SK-N-SH (cell line): ENCODE data around the gene APOM. TPM values are rescaled to one million over a fixed set of nuclear protein-coding genes. Genes with fewer than 3 reads are reported as not detected.

Experiments used
- CTCF ChIA-PET: fragments of 300-600, 350-600 bp; formaldehyde crosslinking; extraction: SDS; loops from one replicate; lab custom pipeline; 2021; lab: Yijun Ruan, JAX
- POLR2A ChIA-PET: fragments of 350-600 bp; sonication (Branson Sonifier 250); formaldehyde crosslinking; extraction: SDS; loops from one replicate; lab custom pipeline; 2020; ENCODE audit warnings: antibody characterized with exemption, inconsistent platforms; lab: Yijun Ruan, JAX
- DNase-seq: peaks from one replicate; pipeline ENCODE4 v3.0.0; 2012
- H2AFZ ChIP-seq: fragments of 200-600 bp; sonication (generic); 2 replicates; pipeline ENCODE4 v1.8.1; 2016; ENCODE audit warnings: antibody characterized with exemption, mild to moderate bottlenecking, low read depth
- H3F3A ChIP-seq: fragments of 200-600 bp; sonication (generic); replicated peaks from 2 replicates; pipeline ENCODE3; 2016; ENCODE audit warnings: antibody characterized with exemption, mild to moderate bottlenecking; ENCODE audit not compliant: insufficient read depth
- H3K27ac ChIP-seq, 2 experiments: fragments of 200-500 bp in 1 of 2; fragments of 200-600 bp in 1 of 2; sonication (Bioruptor generic) in 1 of 2; sonication (generic), shearing (Covaris generic) in 1 of 2; 2 replicates each; pipeline versions ENCODE4 v1.5.1 to v1.6.1; 2014 to 2016; ENCODE audit warnings: low read depth in 2 of 2, inconsistent platforms in 1 of 2, low read length in 1 of 2, mild to moderate bottlenecking in 1 of 2, mixed read lengths in 1 of 2
- H3K27me3 ChIP-seq: fragments of 200-600 bp; sonication (generic), shearing (Covaris generic); 2 replicates; pipeline ENCODE4 v1.6.1; 2016; ENCODE audit warnings: mixed run types; ENCODE audit not compliant: insufficient read depth
- H3K36me3 ChIP-seq, 2 experiments: fragments of 200-500 bp in 1 of 2; fragments of 200-600 bp in 1 of 2; sonication (Bioruptor generic) in 1 of 2; sonication (generic) in 1 of 2; replicated peaks in 1 of 2; 2 replicates each; pipeline versions ENCODE3 to v1.5.1; 2014 to 2016; ENCODE audit warnings: low read length in 1 of 2, mild to moderate bottlenecking in 1 of 2; ENCODE audit not compliant: insufficient read depth in 2 of 2, control insufficient read depth in 1 of 2
- H3K4me1 ChIP-seq, 2 experiments: fragments of 200-500 bp in 1 of 2; fragments of 200-600 bp in 1 of 2; sonication (Bioruptor generic) in 1 of 2; sonication (generic), shearing (Covaris generic) in 1 of 2; 2 replicates each; pipeline versions ENCODE4 v1.5.1 to v1.6.1; 2014 to 2016; ENCODE audit warnings: low read depth in 1 of 2, low read length in 1 of 2, mixed run types in 1 of 2; ENCODE audit not compliant: insufficient read depth in 2 of 2, control insufficient read depth in 1 of 2
- H3K4me2 ChIP-seq: fragments of 200-600 bp; sonication (generic), shearing (Covaris generic); 2 replicates; pipeline ENCODE4 v1.6.1; 2017; ENCODE audit warnings: mixed run types
- H3K4me3 ChIP-seq, 2 experiments: fragments of 200-500 bp in 1 of 2; fragments of 200-600 bp in 1 of 2; sonication (Bioruptor generic) in 1 of 2; sonication (generic), shearing (Covaris generic) in 1 of 2; 2 replicates each; pipeline versions ENCODE4 v1.5.1 to v1.8.1; 2014 to 2016; ENCODE audit warnings: low read depth in 2 of 2, inconsistent platforms in 1 of 2, low read length in 1 of 2, mild to moderate bottlenecking in 1 of 2, mixed read lengths in 1 of 2, moderate library complexity in 1 of 2
- H3K79me2 ChIP-seq: fragments of 200-600 bp; sonication (generic); 2 replicates; pipeline ENCODE4 v1.8.1; 2017; ENCODE audit warnings: mild to moderate bottlenecking; ENCODE audit not compliant: insufficient read depth
- H3K9ac ChIP-seq: fragments of 200-600 bp; sonication (generic); 2 replicates; pipeline ENCODE4 v1.6.1; 2017; ENCODE audit warnings: mixed run types
- H3K9me2 ChIP-seq: fragments of 200-600 bp; sonication (generic); 2 replicates; pipeline ENCODE4 v1.6.1; 2017; ENCODE audit warnings: mixed run types
- H3K9me3 ChIP-seq: fragments of 200-600 bp; sonication (generic); 2 replicates; pipeline ENCODE4 v1.6.1; 2017; ENCODE audit warnings: mixed run types, mild to moderate bottlenecking, moderate library complexity
- H4K20me1 ChIP-seq: fragments of 200-600 bp; sonication (generic); 2 replicates; pipeline ENCODE4 v1.6.1; 2017; ENCODE audit warnings: mild to moderate bottlenecking, mixed run types; ENCODE audit not compliant: insufficient read depth
- CHD2 ChIP-seq: fragments of 150-350 bp; IDR thresholded peaks from 2 replicates; pipeline ENCODE4 v1.6.1; 2018; ENCODE audit warnings: low read length; ENCODE audit not compliant: partially characterized antibody
- ELF1 ChIP-seq: IDR thresholded peaks from 2 replicates; pipeline ENCODE4 v1.4.0; 2012
- EP300 ChIP-seq, 2 experiments: IDR thresholded peaks; 2 replicates each; pipeline versions ENCODE4 v1.4.0 to v1.6.1; 2012; ENCODE audit warnings: borderline replicate concordance in 1 of 2, low read depth in 1 of 2, low read length in 1 of 2
- EZH2phosphoT487 ChIP-seq: fragments of 200-600 bp; sonication (generic); IDR thresholded peaks from 2 replicates; pipeline ENCODE4 v1.6.1; 2017; ENCODE audit warnings: low read depth, mixed run types, mild to moderate bottlenecking, antibody characterized with exemption, moderate library complexity, borderline replicate concordance
- FOSL2 ChIP-seq: IDR thresholded peaks from 2 replicates; pipeline ENCODE4 v1.4.0; 2012; ENCODE audit warnings: low read depth, mild to moderate bottlenecking, moderate library complexity, borderline replicate concordance
- IRF3 ChIP-seq: fragments of 150-350 bp; IDR thresholded peaks from 2 replicates; pipeline ENCODE4 v1.6.1; 2016; ENCODE audit warnings: mild to moderate bottlenecking, low read depth, low read length
- JUND ChIP-seq: IDR thresholded peaks from 2 replicates; pipeline ENCODE4 v1.4.0; 2012
- MEF2A ChIP-seq: IDR thresholded peaks from 2 replicates; pipeline ENCODE4 v1.4.0; 2012; ENCODE audit warnings: low read depth, borderline replicate concordance
- MXI1 ChIP-seq: IDR thresholded peaks from 2 replicates; pipeline ENCODE4 v1.6.1; 2012; ENCODE audit warnings: mild to moderate bottlenecking, low read depth, low read length, improper control_type of control experiment
- NFIC ChIP-seq: IDR thresholded peaks from 2 replicates; pipeline ENCODE4 v1.4.0; 2012; ENCODE audit warnings: borderline replicate concordance
- RAD21 ChIP-seq: IDR thresholded peaks from 2 replicates; pipeline ENCODE4 v1.6.1; 2012; ENCODE audit warnings: mild to moderate bottlenecking, low read length
- RCOR1 ChIP-seq: fragments of 150-350 bp; IDR thresholded peaks from 2 replicates; pipeline ENCODE4 v1.6.1; 2017; ENCODE audit warnings: antibody characterized with exemption, low read length
- SMC3 ChIP-seq: IDR thresholded peaks from 2 replicates; pipeline ENCODE4 v1.6.1; 2012; ENCODE audit warnings: low read depth, low read length, improper control_type of control experiment
- TAF1 ChIP-seq: IDR thresholded peaks from 2 replicates; pipeline ENCODE4 v1.6.1; 2012; ENCODE audit warnings: low read depth, mild to moderate bottlenecking, low read length, moderate library complexity, borderline replicate concordance
- USF2 ChIP-seq: fragments of 150-350 bp; IDR thresholded peaks from 2 replicates; pipeline ENCODE4 v1.6.1; 2017; ENCODE audit warnings: antibody characterized with exemption, low read length, low read depth, borderline replicate concordance
- YY1 ChIP-seq: IDR thresholded peaks from 2 replicates; pipeline ENCODE4 v1.4.0; 2012; ENCODE audit warnings: low read depth, mild to moderate bottlenecking
- WGBS: methylation state at CpG from one replicate; pipeline ENCODE4 v1.1.6; 2017; ENCODE audit warnings: low lambda C conversion rate; 5-methylcytosine and 5-hydroxymethylcytosine counted together
- polyA plus RNA-seq, 3 experiments: library from polyadenylated mRNA; depleted of rRNA; stranded (reverse); fragments of >200 nt; gene quantifications; 2 replicates each; pipeline ENCODE4 v1.2.3, GENCODE V29; 2012
- TF ChIP-seq, protein P1 (sequence below): IDR thresholded peaks from 2 replicates; pipeline ENCODE4 v1.4.0; 2012; ENCODE audit warnings: low read depth
- TF ChIP-seq, protein P2 (sequence below): fragments of 200-600 bp; sonication (generic); IDR thresholded peaks from 2 replicates; pipeline ENCODE4 v1.6.1; 2017; ENCODE audit warnings: antibody characterized with exemption, mild to moderate bottlenecking, moderate library complexity

Gene APOM
- polyA plus RNA-seq, 1 of the 3 experiments (the other 2 are of a cell fraction) = 6.8 TPM

GRCh38 chr6:31634969-31635575 lies 20.6 kb upstream of the APOM start:
- TF ChIP-seq ELF1 = no peak
- TF ChIP-seq RCOR1 = no peak
- TF ChIP-seq IRF3 = no peak
- no peaks in the 10 kb centered on the region; a peak in 1 of 4 replicates for H3K4me1 ChIP-seq
- peaks cover 60% of the 10 kb centered on the region for H3F3A ChIP-seq
- ChIA-PET POLR2A (interaction anchor here (0.8 to 2.2 kb wide), 3 partner anchors 8 to 15 kb away, joined by 3 to 13 read pairs (median 3); no protein-coding TSS in a partner anchor), CTCF (interaction anchor here (1.3 to 1.7 kb wide), 3 partner anchors 12 to 17 kb away, joined by 3 to 5 read pairs (median 5); partner anchors contain the start of gene BAG6)
- no peaks in the 10 kb centered on the region for H3K9me3 ChIP-seq
- no peak overlapping the region for H3K27ac ChIP-seq
- H3K27me3 ChIP-seq = no peaks in the 10 kb centered on the region
- 92% methylated on average over 11 of the region's 11 CpGs for WGBS
- H3K79me2 ChIP-seq = peaks cover 8% of the 10 kb centered on the region; the same call in 1 of the 2 replicates
- DNase-seq = no peak
- H3K4me2 ChIP-seq = no peak overlapping the region
- no peak overlapping the region for H2AFZ ChIP-seq
- H3K9ac ChIP-seq = no peak overlapping the region
- H3K9me2 ChIP-seq = no peaks in the 10 kb centered on the region
- H3K4me3 ChIP-seq = no peak overlapping the region
- H3K36me3 ChIP-seq = peaks cover 34 to 95% of the 10 kb centered on the region in 2 experiments
- peaks cover 19% of the 10 kb centered on the region; the same call in 1 of the 2 replicates for H4K20me1 ChIP-seq

GRCh38 chr6:31636698-31637596 lies 18.7 kb upstream of the APOM start:
- H4K20me1 ChIP-seq = peaks cover 11% of the 10 kb centered on the region; the same call in 1 of the 2 replicates
- H3K79me2 ChIP-seq = no peaks in the 10 kb centered on the region
- ChIA-PET CTCF (interaction anchor here (1.3 to 1.7 kb wide), 2 partner anchors 15 to 16 kb away, joined by 3 to 5 read pairs; no protein-coding TSS in a partner anchor), POLR2A (interaction anchor here (1.6 to 2.2 kb wide), 3 partner anchors 10 to 15 kb away, joined by 3 to 13 read pairs (median 10); partner anchors contain the start of gene BAG6)
- H3K27ac ChIP-seq = no peak overlapping the region; a peak in 1 of 4 replicates
- no peaks in the 10 kb centered on the region for H3K27me3 ChIP-seq
- H3K4me1 ChIP-seq = no peaks in the 10 kb centered on the region; a peak in 1 of 4 replicates
- H3F3A ChIP-seq = peaks cover 71% of the 10 kb centered on the region
- whole genome bisulfite sequencing = 87% methylated on average over 27 of the region's 27 CpGs
- H3K4me3 ChIP-seq = no peak overlapping the region
- H3K9ac ChIP-seq = no peak overlapping the region
- H3K4me2 ChIP-seq = no peak overlapping the region
- H3K9me3 ChIP-seq = no peaks in the 10 kb centered on the region
- no peak for DNase-seq
- peaks cover 30 to 95% of the 10 kb centered on the region in 2 experiments for H3K36me3 ChIP-seq
- no peaks in the 10 kb centered on the region for H3K9me2 ChIP-seq
- no peak overlapping the region for H2AFZ ChIP-seq
- TF ChIP-seq ELF1 = no peak
- TF ChIP-seq USF2 = no peak
- no peak for TF ChIP-seq EZH2phosphoT487
- no peak for TF ChIP-seq MXI1
- no peak for TF ChIP-seq SMC3
- no peak for TF ChIP-seq RAD21
- no peak for TF ChIP-seq IRF3
- no peak for TF ChIP-seq EP300 (IDR thresholded peaks at IDR 0.05; ENCODE audit: borderline replicate concordance in 1 of 2, low read depth in 1 of 2, low read length in 1 of 2)
- TF ChIP-seq, protein P1, sequence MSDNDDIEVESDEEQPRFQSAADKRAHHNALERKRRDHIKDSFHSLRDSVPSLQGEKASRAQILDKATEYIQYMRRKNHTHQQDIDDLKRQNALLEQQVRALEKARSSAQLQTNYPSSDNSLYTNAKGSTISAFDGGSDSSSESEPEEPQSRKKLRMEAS = no peak
- TF ChIP-seq JUND = no peak
- TF ChIP-seq TAF1 = no peak
- TF ChIP-seq YY1 = no peak
- no peak for TF ChIP-seq NFIC
- TF ChIP-seq FOSL2 = no peak
- TF ChIP-seq MEF2A = no peak
- TF ChIP-seq CHD2 = no peak
- TF ChIP-seq, protein P2, sequence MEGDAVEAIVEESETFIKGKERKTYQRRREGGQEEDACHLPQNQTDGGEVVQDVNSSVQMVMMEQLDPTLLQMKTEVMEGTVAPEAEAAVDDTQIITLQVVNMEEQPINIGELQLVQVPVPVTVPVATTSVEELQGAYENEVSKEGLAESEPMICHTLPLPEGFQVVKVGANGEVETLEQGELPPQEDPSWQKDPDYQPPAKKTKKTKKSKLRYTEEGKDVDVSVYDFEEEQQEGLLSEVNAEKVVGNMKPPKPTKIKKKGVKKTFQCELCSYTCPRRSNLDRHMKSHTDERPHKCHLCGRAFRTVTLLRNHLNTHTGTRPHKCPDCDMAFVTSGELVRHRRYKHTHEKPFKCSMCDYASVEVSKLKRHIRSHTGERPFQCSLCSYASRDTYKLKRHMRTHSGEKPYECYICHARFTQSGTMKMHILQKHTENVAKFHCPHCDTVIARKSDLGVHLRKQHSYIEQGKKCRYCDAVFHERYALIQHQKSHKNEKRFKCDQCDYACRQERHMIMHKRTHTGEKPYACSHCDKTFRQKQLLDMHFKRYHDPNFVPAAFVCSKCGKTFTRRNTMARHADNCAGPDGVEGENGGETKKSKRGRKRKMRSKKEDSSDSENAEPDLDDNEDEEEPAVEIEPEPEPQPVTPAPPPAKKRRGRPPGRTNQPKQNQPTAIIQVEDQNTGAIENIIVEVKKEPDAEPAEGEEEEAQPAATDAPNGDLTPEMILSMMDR = no peak
